ENCODE measurements around the gene KIAA0513. TPM values are rescaled to one million over a fixed set of nuclear protein-coding genes. Genes with fewer than 3 reads are reported as not detected.
"Not testable (repeated sequence)": the region's sequence is repeated elsewhere in the genome, so short reads cannot be mapped to it uniquely, and the experiment has no call there.

Gene KIAA0513
- total and polyA plus RNA-seq, 2 experiments from 2014 or later, result 5.3 to 5.4 TPM

DNA sequence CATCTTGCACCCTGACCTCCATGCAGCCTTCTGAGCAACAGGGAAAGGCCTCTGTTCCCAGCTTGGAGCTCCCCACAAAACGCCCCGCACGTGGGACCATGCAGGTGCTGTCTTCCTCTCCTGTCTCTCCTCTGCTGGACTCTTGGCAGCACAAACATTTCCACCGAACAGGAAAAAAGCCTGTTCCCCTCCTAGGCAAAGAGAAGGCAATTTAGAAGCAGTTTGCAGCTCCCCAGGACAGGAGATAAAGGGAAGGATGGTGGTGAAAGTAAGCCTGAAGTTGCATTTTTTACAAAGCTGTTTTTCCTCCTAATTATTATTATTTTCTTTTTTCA is 92.4 kb downstream of the KIAA0513 start:
- Histone ChIP-seq H3K4me3 (no peak overlapping the region), H3K36me3 (ENCODE audit: low read depth) (no peaks in the 10 kb centered on the region), H3K27me3 (replicated peaks; ENCODE audit: insufficient read depth) (no peaks in the 10 kb centered on the region), H3K4me2 (ENCODE audit: unreplicated experiment) (no peak overlapping the region), H3K4me1 (ENCODE audit: insufficient read depth) (no peaks in the 10 kb centered on the region), H3K9ac (no peak overlapping the region), H3K9me2 (ENCODE audit: insufficient read depth) (no peaks in the 10 kb centered on the region), H3K79me2 (ENCODE audit: insufficient read depth) (no peaks in the 10 kb centered on the region), H3F3A (ENCODE audit: insufficient read depth) (0 out of 2 replicates have a peak, but pooled peaks cover 5% of the 10 kb centered on the region), H4K20me1 (ENCODE audit: insufficient read depth) (no peaks in the 10 kb centered on the region), H3K27ac (no peak overlapping the region), H3K9me3 (ENCODE audit: low read depth) (no peaks in the 10 kb centered on the region), H2AFZ (no peak overlapping the region)
- in situ Hi-C loops (cut with MboI), result no loop called here
- TF ChIP-seq EZH2phosphoT487 (IDR thresholded peaks at IDR 0.05; ENCODE audit: insufficient read depth, low read depth), result no peak
- no peak for TF ChIP-seq EZH2 (IDR thresholded peaks at IDR 0.05; ENCODE audit: insufficient read depth, poor library complexity, severe bottlenecking)
- DNase-seq, result no peak
- WGBS, 2 experiments (ENCODE audit: low coverage in 1 of 2, low lambda C conversion rate in 2 of 2, missing lambda C conversion rate in 2 of 2), result 93 to 96% methylated on average over 4 of the region's 4 CpGs

GRCh38 chr16:85123441-85123840 is 95.8 kb downstream of the KIAA0513 start:
- H3K9me2 ChIP-seq (ENCODE audit: insufficient read depth); DNase-seq; H2AFZ ChIP-seq; H3K9me3 ChIP-seq (ENCODE audit: low read depth); H3K4me2 ChIP-seq (ENCODE audit: unreplicated experiment); H3K79me2 ChIP-seq (ENCODE audit: insufficient read depth); H3K27me3 ChIP-seq (replicated peaks; ENCODE audit: insufficient read depth); H3K4me3 ChIP-seq; H3K36me3 ChIP-seq (ENCODE audit: low read depth); H4K20me1 ChIP-seq (ENCODE audit: insufficient read depth); H3F3A ChIP-seq (ENCODE audit: insufficient read depth); H3K9ac ChIP-seq; in situ Hi-C loops (cut with MboI): not testable (repeated sequence)
- Histone ChIP-seq H3K4me1 (ENCODE audit: insufficient read depth) (peaks cover 11% of the 10 kb centered on the region), H3K27ac (peak overlapping the region; percentile 50)
- 95 to 98% methylated on average over 6 of the region's 6 CpGs for WGBS, 2 experiments (ENCODE audit: low coverage in 1 of 2, low lambda C conversion rate in 2 of 2, missing lambda C conversion rate in 2 of 2)

- in situ Hi-C loops (cut with MboI), result no loop called here
- H3K4me3 ChIP-seq, result no peak overlapping the region
- WGBS, 2 experiments (ENCODE audit: low coverage in 1 of 2, low lambda C conversion rate in 2 of 2, missing lambda C conversion rate in 2 of 2), result 83 to 84% methylated on average over 32 to 34 of the region's 34 CpGs
Observed at GRCh38 chr16:85123891-85124635, 96.5 kb downstream of the KIAA0513 start.

GRCh38 chr16:85124636-85125346 is 97.2 kb downstream of the KIAA0513 start:
- TF ChIP-seq EZH2phosphoT487 (IDR thresholded peaks at IDR 0.05; ENCODE audit: insufficient read depth, low read depth) (no peak), EZH2 (IDR thresholded peaks at IDR 0.05; ENCODE audit: insufficient read depth, poor library complexity, severe bottlenecking) (no peak)
- in situ Hi-C loops (cut with MboI), result no loop called here
- H3K36me3 ChIP-seq (ENCODE audit: low read depth), result no peaks in the 10 kb centered on the region
- DNase-seq, result no peak
- peaks cover 14% of the 10 kb centered on the region for H3K4me1 ChIP-seq (ENCODE audit: insufficient read depth)
- peaks cover 6% of the 10 kb centered on the region for H3F3A ChIP-seq (ENCODE audit: insufficient read depth)
- no peaks in the 10 kb centered on the region for H3K79me2 ChIP-seq (ENCODE audit: insufficient read depth)
- no peak overlapping the region for H3K4me3 ChIP-seq
- no peak overlapping the region for H3K27ac ChIP-seq
- no peaks in the 10 kb centered on the region for H4K20me1 ChIP-seq (ENCODE audit: insufficient read depth)
- H3K9me3 ChIP-seq (ENCODE audit: low read depth), result no peaks in the 10 kb centered on the region
- H3K27me3 ChIP-seq (replicated peaks; ENCODE audit: insufficient read depth), result no peaks in the 10 kb centered on the region
- no peak overlapping the region for H3K4me2 ChIP-seq (ENCODE audit: unreplicated experiment)
- H3K9me2 ChIP-seq (ENCODE audit: insufficient read depth), result no peaks in the 10 kb centered on the region
- no peak overlapping the region for H3K9ac ChIP-seq
- H2AFZ ChIP-seq, result no peak overlapping the region
- 91 to 94% methylated on average over 11 of the region's 11 CpGs for WGBS, 2 experiments (ENCODE audit: low coverage in 1 of 2, low lambda C conversion rate in 2 of 2, missing lambda C conversion rate in 2 of 2)

More at GRCh38 chr16:85123891-85124635, 96.5 kb downstream of the KIAA0513 start:
- Histone ChIP-seq H3K4me2 (ENCODE audit: unreplicated experiment) (no peak overlapping the region), H3K79me2 (ENCODE audit: insufficient read depth) (no peaks in the 10 kb centered on the region), H3K27ac (peak overlapping the region; percentile 50), H3K36me3 (ENCODE audit: low read depth) (no peaks in the 10 kb centered on the region), H2AFZ (no peak overlapping the region), H3K4me1 (ENCODE audit: insufficient read depth) (peaks cover 11% of the 10 kb centered on the region), H3K9ac (no peak overlapping the region), H3K9me2 (ENCODE audit: insufficient read depth) (no peaks in the 10 kb centered on the region), H3K9me3 (ENCODE audit: low read depth) (no peaks in the 10 kb centered on the region), H4K20me1 (ENCODE audit: insufficient read depth) (no peaks in the 10 kb centered on the region), H3F3A (ENCODE audit: insufficient read depth) (no peaks in the 10 kb centered on the region; the same call in 1 of the 2 replicates), H3K27me3 (replicated peaks; ENCODE audit: insufficient read depth) (no peaks in the 10 kb centered on the region)
- TF ChIP-seq EZH2 (IDR thresholded peaks at IDR 0.05; ENCODE audit: insufficient read depth, poor library complexity, severe bottlenecking), result no peak
- no peak for TF ChIP-seq EZH2phosphoT487 (IDR thresholded peaks at IDR 0.05; ENCODE audit: insufficient read depth, low read depth)
- peak; percentile 74 for DNase-seq

All from GM23248 (cell line).